CD4-positive, alpha-beta T cell treated with Interleukin-21 for 1 hour (primary cell): ENCODE results near the gene ARHGAP11B.
A peak's percentile ranks its signal among the peaks of the same experiment; 100 is the strongest.
"Not testable (repeated sequence)": the region's sequence is repeated elsewhere in the genome, so short reads cannot be mapped to it uniquely, and the experiment has no call there.

ENCODE experiments used
- DNase-seq: peaks from one replicate; pipeline ENCODE4 v3.0.0-alpha.2; 2020

The ARHGAP11B gene

GRCh38 chr15:30625436-30626193 lies at the start of gene ARHGAP11B:
Gene ARHGAP11B (plus strand): TSS chr15:30626128.
- peak; percentile 97 for DNase-seq

GRCh38 chr15:30579394-30579970 lies 46.4 kb upstream of the ARHGAP11B start:
- not testable (repeated sequence) for DNase-seq

- DNase-seq = not testable (repeated sequence)
Observed at GRCh38 chr15:30580716-30581115, 45.2 kb upstream of the ARHGAP11B start.

DNA sequence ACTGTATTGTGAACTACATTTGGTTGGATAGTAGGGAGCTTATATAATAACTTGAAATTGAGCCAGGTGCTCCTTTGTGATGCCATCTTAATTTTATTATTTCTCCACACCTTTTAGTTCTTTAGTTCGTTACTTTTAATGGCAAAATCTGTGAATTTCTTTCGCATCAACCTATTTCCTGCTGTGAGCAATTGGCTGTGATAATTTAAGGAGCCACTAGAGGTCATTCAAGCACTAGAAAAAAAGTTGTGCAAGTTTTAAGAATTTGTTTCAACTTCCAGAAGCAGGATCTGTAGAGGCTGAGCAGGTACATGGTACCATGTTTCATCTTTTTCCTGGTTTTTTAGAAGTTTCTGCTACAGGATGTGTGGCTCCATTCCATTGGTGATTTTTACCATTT lies 27.0 kb upstream of the ARHGAP11B start:
- DNase-seq = peak; percentile 14

GRCh38 chr15:30603796-30604195 lies 22.1 kb upstream of the ARHGAP11B start, which contains the start of gene GOLGA8H:
Gene GOLGA8H (plus strand): TSS chr15:30604028. CDS start chr15:30604126, 98 bp downstream.
- DNase-seq = not testable (repeated sequence)

DNA sequence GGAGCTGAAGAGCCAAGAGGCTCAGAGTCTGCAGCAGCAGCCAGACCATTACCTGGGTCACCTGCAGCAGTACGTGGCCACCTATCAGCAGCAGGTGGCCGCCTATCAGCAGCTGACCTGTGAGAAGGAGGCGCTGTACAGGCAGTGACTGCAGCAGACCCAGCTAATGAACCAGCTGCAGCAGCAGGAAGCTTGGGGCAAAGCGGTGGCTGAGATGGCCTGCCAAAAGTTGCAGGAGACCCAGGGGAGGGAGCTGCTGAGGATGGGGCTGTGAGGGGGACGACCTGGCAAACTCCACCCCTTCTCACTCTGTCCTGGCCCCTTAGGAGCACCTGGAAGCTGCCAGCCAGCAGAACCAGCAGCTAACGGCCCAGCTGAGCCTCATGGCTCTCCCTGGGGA lies 13.7 kb upstream of the ARHGAP11B start:
- not testable (repeated sequence) for DNase-seq

- peak; percentile 30 for DNase-seq
Observed at GRCh38 chr15:30621342-30621741, 4.6 kb upstream of the ARHGAP11B start.

DNA sequence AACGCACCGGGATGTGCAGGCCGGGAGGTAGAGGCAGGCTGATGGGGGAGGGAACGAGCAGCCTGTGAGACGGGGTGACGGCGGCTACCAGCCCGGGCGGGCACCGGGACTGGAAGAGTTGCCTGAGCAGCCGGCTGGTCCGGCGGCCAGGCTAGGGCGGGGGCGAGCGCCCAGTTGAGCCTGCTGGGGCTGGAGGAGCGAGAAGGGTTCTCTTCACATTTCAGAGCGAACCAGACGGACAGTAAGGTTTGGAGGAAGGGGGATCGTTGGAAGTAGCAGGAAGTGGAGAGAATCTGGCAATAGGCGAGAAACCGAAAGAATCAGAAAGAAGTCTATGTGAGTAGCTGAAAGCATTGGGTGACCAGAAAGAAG lies 252 bp downstream of the ARHGAP11B start:
- peak; percentile 22 for DNase-seq

GRCh38 chr15:30626632-30627031 lies 704 bp downstream of the ARHGAP11B start:
- DNase-seq = not testable (repeated sequence)

- DNase-seq = no peak
Observed at GRCh38 chr15:30650012-30650929, 24.3 kb downstream of the ARHGAP11B start.

- peak; percentile 35 for DNase-seq
Observed at GRCh38 chr15:30661154-30661553, 35.2 kb downstream of the ARHGAP11B start.

- not testable (repeated sequence) for DNase-seq
Observed at GRCh38 chr15:30669621-30670020, 43.7 kb downstream of the ARHGAP11B start.

DNA sequence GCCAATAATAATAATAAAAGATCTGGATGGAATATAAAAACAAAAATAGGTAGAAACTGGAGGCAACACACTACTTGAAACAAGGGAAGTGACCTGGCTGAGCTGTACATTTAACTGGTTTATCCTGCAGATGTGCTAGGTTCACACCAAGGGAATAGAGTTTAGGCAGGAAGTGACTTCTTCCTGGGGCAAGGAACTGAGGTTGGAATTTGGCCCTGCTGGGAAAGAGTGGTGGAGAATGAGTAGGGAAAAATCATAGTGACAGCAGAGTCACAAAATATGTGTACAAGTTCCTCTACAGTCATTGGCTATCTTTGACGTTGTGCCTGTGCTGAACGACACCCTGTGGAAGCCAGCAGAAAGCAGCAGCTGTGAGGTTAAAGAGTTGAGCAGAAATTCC lies 44.1 kb downstream of the ARHGAP11B start:
- no peak for DNase-seq

DNA sequence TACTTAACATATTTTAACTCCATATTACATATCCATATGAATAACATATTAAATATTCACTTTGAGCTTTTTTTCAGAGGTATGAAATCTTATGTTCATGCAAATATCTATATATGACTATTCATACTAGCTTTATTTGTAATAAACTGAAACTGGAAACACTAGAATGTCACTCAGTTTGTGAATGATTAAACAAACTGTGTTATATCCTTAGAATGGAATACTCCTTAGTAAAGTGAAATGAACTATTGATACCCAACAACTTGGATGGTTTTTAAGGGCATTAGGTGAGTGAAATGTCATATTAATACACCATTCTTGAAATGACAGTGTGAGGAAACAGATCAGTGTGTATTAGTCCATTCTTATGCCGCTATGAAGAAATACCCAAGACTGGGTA lies 45.4 kb downstream of the ARHGAP11B start:
- no peak for DNase-seq

DNA sequence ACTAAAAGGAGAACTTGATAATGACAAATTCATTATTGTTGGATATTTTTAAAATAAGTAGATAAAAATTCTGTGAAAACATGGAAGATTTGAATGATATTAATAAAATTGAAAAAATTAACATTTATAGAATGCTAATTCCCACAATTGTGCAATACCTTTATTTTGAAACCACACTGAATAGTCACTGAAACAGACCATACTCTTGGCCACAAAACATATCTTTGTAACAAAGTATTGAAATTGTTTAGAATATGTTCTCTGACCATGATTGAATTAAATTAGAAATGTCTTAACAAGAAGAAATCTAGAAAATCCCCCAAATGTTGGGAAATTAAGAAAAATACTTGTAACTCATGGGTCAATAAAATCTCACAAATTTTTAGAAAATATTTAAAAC lies 49.2 kb downstream of the ARHGAP11B start:
- DNase-seq = no peak

DNA sequence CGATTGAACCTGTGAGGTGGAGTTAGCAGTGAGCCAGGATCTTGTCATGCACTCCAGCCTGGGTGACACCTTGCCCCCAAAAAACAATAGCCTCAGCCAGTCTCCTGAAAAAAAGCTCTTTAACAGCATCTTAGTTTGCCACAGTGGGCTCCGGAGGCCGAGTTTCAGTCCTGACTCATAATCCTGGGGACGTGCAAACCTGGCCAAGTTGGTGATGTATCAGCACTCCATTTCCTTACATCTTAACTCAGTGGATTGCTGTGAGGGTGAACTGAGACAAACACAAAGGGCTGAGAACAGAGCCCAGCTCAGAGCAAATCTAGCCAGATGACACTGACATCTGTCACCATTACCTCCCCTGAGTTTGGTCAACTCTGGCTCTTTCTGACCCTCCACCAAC lies 50.0 kb downstream of the ARHGAP11B start:
- not testable (repeated sequence) for DNase-seq

DNA sequence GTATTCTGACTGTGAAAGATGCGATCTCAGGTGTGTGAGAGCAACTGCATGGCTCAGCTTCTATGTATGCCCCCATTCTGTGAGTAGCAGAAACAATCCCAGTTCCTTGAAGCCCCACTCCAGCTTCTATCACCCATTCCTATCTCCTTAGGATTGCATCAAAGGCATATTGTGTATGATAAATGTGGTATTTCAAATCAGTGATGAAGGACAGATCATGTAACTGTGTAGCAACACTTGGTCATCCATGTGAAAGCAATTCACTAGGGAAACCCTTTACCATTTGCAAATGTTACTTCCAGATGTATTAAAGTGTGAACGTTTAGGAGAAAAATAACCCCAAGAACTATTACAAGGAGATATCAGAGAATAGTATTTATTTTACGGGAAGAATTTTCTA lies 55.1 kb downstream of the ARHGAP11B start:
- not testable (repeated sequence) for DNase-seq

- DNase-seq = not testable (repeated sequence)
Observed at GRCh38 chr15:30685709-30686285, 59.9 kb downstream of the ARHGAP11B start.

DNA sequence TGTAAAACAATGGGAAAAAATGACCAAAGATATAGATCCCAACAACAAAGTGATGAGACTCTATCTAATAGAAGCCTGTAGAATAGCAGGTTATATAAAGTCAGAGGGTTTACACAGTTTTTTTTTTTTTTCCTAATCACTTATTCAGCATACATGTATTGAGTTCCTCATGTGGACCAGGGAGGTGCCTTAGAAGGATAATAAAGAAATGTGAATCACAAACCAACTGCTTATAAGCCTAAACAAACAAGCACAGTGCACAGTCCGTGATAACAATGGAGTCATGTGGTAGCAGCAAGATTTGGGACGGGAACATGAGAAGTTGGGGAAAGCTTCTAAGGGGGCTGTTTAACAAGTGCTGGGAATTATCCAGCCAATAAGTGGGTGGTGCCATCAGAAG lies 60.7 kb downstream of the ARHGAP11B start:
- not testable (repeated sequence) for DNase-seq
